ENCODE measurements around the gene ANKRD34A.

ANKRD34A gene

DNA sequence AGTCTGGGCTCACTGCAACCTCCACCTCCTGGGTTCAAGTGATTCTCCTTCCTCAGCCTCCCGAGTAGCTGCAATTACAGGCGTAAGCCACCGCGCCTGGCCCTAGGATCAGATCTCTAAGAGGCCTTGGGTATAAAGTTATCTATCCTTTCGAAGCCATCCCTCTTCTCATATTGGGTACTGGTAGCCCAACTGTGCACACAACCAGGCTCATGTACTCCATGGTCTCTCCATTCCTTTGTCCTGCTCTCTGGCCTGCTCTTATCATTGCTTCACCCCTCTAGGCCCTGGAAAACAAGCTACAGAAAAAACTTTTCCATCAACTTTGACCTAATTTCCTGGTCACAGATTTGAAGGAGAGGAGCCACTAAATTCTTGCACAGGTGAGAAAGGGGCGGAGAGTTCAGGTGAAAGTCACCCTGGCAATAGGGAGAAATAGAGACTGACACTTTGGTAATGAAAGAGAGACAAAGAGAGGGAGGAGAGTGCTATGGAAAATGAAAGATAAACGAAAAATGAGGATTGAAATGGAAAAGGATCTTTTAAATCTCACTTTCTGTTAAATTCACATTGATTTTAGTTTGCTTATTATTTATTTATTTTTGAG is 26.0 kb upstream of the ANKRD34A start:
- no peak for DNase-seq

DNA sequence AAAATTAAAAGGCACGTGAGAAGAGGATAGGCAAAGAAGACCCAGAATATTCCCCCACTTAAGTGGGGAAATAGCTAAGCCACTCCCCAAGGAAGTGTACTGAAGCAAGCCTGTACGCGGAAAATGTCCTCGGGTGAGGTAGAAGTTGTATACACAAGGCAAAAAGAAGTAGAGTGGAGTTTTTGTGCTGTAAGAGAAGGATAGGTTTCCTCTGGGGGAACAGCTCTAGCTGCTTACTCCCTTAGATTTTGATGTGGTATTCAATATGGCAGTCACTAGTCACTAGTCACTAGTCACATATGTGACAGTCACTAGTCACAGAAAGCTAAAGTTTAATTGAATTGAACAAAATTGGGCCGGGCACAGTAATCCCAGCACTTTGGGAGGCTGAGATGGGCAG is 24.4 kb upstream of the ANKRD34A start:
- no peak for DNase-seq

DNA sequence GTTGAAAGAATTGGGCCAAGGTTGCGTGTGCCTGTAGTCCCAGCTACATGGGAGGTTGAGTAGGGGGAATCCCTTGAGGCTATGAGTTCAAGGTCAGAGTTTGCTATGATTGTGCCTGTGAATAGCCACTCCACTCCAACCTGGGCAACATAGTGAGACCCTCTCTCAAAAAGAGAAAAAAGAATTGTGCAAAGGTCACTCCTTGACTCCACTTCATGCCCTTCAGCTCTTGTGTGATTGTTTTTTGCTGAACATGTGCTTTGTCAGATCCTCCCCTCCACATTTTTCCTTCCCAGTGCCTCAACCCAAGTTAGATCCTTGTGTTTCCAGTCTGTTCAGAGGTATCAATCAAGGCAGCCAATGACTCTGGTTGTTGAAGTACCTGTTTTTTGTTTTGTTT is 23.6 kb upstream of the ANKRD34A start:
- no peak for DNase-seq

- DNase-seq = no peak
Observed at GRCh38 chr1:145986551-145986950, 22.2 kb upstream of the ANKRD34A start.

DNA sequence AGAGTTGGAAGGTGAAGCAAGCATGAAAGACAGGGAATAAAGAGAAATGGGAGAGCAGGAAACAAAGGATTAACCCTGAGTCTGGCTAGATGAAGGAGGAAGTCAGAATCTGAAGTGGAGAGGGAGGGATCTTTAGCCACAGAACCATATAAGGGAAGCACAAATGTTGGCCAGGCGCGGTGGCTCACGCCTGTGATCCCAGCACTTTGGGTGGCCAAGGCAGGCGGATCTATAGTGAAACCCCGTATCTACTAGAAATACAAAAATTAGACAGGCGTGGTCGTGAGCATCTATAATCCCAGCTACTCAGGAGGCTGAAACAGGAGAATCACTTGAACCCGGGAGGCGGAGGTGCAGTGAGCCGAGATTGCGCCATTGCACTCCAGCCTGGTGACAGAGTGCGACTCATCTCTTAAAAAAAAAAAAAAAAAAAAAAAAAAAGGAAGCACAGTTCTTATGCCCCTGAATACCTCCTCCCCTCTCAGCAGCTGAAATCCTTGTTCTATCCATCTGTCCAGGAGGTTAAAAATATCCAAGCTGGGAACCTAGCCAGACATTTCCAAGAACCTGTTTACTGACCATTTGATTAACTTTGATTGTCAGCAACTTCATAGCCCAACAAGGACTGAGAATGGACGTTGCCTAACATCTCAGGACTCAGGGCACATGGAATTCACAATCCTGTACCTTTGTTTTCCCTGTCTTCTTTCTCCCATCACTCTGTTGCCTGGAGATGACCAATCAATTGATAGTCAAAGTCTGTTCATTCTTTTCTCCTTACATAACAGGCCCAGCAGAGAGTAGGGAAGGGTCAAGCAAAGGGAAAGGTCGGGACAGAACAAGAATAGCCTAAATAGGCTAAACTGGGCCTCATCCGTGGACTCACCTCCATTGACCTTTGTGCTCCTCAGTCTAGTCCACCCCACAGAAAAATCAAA is 21.4 kb upstream of the ANKRD34A start:
- peak; percentile 69 for DNase-seq

DNA sequence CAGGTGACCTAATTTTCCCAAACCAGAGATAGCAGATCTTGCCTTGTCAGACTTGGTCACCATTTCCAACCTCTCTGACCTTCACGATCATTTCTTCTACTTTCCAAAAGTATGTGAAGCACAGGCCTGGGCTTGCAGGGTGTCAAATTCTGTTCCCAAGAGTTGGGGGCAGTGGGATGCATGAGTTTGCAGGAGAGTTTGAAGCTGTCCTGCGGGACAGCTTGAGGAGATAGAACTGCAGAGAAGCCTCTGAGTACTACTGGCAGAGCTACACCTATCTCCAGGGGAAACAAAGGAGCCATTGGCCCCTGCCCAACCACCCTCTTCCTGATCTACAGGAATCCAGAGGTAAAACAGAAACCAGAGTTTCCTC is 20.7 kb upstream of the ANKRD34A start:
- no peak for DNase-seq

GRCh38 chr1:145983960-145984830 is 19.8 kb upstream of the ANKRD34A start:
- no peak for DNase-seq

DNA sequence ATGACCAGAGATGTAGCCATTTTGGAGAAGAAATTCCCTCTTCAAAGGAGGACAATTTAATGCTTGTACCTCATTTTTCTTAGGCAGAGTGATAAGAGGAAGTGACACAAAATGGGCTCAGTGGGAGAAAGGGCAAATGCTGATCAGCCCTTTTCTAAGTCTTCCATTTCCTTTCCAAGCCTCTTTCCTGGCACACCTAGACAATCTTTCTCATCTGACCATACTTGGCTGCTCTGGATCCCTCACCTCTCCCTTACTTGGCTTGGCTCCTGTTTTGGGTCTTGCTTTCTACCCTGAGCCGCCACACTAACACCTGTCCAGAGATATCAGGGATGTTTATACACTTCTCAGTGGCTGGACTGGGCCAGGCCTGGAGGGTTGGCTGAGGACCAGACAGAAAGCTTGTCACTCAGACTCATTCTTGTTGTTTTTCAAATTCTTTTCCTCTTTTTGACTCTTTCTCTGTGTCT is 18.9 kb upstream of the ANKRD34A start:
- DNase-seq = no peak

DNA sequence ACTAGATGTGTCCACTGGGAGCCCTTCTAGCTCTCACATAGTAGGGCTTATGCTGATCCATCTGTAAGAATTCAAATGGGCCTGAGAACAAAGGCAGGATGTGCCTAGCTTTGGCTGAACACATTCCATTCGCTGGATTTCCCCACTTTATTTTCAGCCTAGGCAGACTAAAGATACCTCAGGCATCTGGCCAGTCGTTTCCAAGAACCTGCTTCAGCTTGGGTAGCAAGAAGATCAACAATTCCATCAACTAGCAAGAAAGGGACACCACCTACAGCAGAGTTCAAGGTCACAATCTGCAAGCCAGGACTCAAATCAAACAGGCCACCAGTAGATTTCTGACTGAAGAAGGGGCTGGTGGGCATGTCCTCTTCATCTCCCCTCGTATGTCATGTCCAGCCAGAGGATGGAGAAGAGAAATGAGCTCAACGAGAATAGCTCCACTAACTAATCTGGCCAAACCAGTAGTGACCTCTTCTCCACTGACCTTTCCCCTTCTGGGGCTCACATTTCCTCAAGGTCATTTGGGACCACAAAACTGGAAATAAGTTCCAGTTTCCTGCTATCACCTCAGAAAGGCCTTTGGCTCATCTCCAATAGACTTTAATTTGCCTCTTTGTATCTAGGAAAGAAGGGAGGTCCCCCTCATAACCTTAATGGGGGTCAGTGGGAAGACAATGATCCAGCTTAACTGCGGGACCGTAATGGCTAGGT is 17.8 kb upstream of the ANKRD34A start:
- DNase-seq = no peak

- DNase-seq = no peak
Observed at GRCh38 chr1:145980457-145980994, 16.2 kb upstream of the ANKRD34A start.

GRCh38 chr1:145979746-145980456 is 15.5 kb upstream of the ANKRD34A start:
- DNase-seq = no peak

- peak; percentile 95 for DNase-seq
Observed at GRCh38 chr1:145978854-145979745, 14.7 kb upstream of the ANKRD34A start.

DNA sequence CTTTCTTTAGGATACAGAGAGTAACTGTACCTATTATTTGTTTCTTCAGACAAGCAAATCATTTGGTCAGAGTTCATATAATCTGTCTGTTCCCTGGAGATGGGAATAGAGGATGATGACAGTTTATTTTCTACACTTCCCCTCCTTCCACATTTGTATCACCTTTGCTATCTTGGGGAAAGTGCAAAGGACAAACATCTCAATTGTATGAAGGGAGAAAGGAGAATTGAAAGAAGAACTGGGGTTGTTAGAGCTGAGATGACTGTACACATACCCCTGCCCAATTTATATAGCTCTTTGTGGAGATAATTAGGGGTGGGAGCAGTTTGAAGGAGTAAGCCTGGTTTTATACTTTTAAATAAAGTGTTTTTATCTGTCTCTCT is 14.1 kb upstream of the ANKRD34A start:
- DNase-seq = no peak

DNA sequence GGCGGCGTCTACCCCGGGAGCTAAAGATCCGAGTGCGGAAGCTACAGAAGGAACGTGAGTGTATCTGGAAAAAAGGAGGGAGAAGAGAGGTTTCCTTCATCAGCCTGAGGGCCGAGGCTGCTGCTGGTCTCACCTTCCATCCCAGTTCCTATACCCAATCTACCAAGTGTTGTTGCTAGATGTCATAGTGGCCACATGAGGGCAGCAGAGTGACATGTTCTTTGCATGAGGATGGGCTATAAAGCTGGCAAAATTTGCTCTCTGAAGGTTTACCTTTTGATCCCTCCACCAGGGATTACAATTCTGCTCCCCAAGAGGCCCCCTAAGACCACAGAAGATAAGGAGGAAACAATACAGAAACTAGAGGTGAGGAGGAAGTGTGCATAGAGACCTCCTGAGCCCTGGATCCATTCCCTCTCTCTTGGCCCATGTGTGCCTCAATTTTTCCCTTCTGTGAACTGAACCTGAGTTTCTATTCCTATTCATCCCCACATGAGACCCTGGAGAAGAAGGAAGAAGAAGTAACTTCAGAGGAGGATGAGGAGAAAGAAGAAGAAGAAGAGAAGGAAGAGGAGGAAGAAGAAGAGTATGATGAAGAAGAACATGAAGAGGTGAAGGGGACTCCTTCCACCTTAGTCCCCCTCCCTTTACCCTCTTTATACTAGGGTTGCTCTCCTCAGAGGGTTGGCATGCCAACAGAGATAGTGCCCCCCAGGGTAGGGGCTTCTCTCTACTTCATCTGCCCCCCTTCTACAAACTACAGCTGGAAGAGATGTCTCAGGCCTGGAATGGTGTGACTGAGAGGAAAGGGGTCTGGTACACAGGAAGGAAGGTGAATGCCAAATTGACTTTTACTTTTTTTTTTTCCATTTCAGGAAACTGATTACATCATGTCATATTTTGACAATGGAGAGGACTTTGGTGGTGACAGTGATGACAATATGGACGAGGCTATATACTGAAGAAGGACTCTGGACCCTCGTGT is 13.4 kb upstream of the ANKRD34A start:
- peak; percentile 71 for DNase-seq

DNA sequence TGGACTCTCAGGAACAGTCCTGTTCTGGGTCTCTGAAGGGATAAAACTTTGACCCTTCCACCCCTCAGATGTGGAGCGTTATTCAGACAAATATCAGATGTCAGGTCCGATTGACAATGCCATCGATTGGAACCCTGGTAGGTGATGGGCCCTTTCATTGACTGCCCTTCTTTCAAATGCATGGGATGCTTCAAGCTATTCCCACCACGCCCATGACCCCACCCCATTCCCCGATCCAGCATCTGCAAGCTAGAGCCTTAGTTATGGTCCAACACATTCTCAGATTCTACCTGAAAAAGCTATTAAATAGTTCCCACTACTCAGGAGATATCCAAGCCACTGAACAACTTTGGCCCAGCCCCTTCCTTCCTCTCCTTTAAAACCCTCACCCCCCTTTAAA is 12.6 kb upstream of the ANKRD34A start:
- DNase-seq = no peak

DNA sequence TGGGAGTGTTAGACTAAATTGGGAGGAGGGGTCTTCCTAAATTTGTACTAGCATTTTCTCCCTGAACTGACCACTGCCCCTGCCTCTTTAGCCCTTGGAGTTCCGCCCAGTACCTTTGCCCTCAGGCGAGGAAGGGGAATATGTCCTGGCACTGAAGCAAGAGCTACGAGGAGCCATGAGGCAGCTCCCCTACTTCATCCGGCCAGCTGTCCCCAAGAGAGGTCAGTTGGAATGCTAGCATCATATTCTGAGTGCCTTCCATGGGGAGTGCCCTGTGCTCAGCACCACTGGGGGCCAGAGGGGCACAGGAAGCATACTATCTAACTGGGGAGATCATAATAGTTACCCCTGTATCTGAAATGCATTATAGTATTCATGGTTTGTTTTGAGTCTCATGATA is 10.8 kb upstream of the ANKRD34A start:
- no peak for DNase-seq

- no peak for DNase-seq
Observed at GRCh38 chr1:145974721-145975120, 10.3 kb upstream of the ANKRD34A start.

DNA sequence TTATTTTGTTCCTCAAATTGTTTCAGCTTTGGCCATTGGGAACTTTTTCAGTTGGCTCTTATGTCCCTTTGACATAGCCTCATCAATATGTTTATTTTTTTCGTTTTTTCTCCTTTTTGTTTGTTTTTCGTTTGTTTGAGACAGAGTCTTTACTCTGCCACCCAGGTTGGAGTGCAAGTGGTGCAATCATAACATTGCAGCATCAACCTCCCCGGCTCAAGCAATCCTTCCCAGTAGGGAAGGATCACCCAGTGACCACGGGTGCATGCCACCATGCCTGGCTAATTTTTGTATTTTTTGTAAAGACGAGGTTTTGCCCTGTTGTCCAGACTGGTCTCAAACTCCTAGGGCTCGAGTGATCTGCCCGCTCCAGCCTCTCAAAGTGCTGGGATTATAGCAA is 8.2 kb upstream of the ANKRD34A start:
- no peak for DNase-seq

- DNase-seq = no peak
Observed at GRCh38 chr1:145967288-145967687, 2.9 kb upstream of the ANKRD34A start.
